BE2C (cell line): Measurements from ENCODE around the gene TBC1D10B.
A peak's percentile ranks its signal among the peaks of the same experiment; 100 is the strongest.
"Not testable (repeated sequence)": the region's sequence is repeated elsewhere in the genome, so short reads cannot be mapped to it uniquely, and the experiment has no call there.

Experiments
- DNase-seq: peaks from one replicate; pipeline ENCODE4 v3.0.0-alpha.2; 2020
- H3K27me3 ChIP-seq: fragments of 250-450 bp; sonication (Bioruptor Pico); 2 replicates; pipeline ENCODE4 v1.5.1; 2020; ENCODE audit warnings: mild to moderate bottlenecking
- H3K36me3 ChIP-seq: fragments of 250-450 bp; sonication (Bioruptor Pico); 2 replicates; pipeline ENCODE4 v1.5.1; 2020; ENCODE audit warnings: mild to moderate bottlenecking
- H3K4me1 ChIP-seq: fragments of 250-450 bp; sonication (Bioruptor Pico); 2 replicates; pipeline ENCODE4 v1.5.1; 2020
- H3K4me3 ChIP-seq: 2 replicates; pipeline ENCODE4 v1.5.1; 2011; ENCODE audit warnings: low read depth, low read length
- H3K9me3 ChIP-seq: fragments of 250-450 bp; sonication (Bioruptor Pico); 2 replicates; pipeline ENCODE4 v1.5.1; 2020
- TF ChIP-seq, protein P1 (sequence below): IDR thresholded peaks from 2 replicates; pipeline ENCODE4 v1.5.1; 2012; ENCODE audit warnings: mild to moderate bottlenecking, low read depth, low read length

Gene TBC1D10B

DNA sequence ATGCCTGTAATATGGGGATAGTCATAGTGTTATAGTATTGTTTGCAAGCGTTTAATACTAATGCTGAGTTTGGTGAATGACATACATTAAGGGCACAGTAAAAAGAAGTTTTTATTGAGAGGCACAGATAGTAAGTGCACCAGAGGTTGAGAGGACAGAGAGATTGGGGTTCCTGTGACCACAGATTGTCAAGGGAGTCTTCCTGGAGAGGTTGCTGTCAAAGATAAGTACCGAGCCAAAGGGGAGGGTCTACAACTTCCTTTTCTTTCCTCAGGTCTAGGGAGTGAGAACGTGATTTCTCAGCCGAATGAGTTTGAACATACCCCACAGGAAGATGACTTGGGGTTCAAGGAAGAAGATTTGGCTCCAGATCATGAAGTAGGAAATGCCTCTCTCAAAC, 26.8 kb upstream of the TBC1D10B start:
- Histone ChIP-seq H3K4me1 (peaks cover 12% of the 10 kb centered on the region), H3K4me3 (no peak overlapping the region), H3K36me3 (peaks cover 25% of the 10 kb centered on the region), H3K27me3 (no peaks in the 10 kb centered on the region), H3K9me3 (no peaks in the 10 kb centered on the region)
- TF ChIP-seq, protein P1, sequence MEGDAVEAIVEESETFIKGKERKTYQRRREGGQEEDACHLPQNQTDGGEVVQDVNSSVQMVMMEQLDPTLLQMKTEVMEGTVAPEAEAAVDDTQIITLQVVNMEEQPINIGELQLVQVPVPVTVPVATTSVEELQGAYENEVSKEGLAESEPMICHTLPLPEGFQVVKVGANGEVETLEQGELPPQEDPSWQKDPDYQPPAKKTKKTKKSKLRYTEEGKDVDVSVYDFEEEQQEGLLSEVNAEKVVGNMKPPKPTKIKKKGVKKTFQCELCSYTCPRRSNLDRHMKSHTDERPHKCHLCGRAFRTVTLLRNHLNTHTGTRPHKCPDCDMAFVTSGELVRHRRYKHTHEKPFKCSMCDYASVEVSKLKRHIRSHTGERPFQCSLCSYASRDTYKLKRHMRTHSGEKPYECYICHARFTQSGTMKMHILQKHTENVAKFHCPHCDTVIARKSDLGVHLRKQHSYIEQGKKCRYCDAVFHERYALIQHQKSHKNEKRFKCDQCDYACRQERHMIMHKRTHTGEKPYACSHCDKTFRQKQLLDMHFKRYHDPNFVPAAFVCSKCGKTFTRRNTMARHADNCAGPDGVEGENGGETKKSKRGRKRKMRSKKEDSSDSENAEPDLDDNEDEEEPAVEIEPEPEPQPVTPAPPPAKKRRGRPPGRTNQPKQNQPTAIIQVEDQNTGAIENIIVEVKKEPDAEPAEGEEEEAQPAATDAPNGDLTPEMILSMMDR, result no peak
- no peak for DNase-seq

DNA sequence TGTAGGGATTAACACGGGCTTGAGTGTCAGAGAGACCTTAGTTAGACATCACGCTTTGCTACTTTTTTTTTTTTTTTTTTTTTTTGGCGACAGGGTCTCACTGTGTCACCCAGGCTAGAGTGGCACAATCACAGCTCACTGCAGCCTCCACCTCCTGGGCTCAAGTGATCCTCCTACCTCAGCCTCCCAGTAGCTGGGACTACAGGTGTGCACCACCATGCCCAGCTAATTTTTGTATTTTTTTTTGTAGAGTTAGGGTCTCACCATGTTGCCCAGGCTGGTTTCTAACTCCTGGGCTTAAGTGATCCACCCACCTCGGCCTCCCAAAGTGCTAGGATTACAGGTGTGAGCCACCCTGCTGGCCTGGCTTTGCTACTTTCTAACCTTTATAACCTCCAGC, 26.3 kb upstream of the TBC1D10B start:
- peak overlapping the region; percentile 90 for H3K4me3 ChIP-seq
- H3K36me3 ChIP-seq, result peaks cover 25% of the 10 kb centered on the region
- DNase-seq, H3K9me3 ChIP-seq, H3K27me3 ChIP-seq: not testable (repeated sequence)
- peaks cover 12% of the 10 kb centered on the region for H3K4me1 ChIP-seq

DNA sequence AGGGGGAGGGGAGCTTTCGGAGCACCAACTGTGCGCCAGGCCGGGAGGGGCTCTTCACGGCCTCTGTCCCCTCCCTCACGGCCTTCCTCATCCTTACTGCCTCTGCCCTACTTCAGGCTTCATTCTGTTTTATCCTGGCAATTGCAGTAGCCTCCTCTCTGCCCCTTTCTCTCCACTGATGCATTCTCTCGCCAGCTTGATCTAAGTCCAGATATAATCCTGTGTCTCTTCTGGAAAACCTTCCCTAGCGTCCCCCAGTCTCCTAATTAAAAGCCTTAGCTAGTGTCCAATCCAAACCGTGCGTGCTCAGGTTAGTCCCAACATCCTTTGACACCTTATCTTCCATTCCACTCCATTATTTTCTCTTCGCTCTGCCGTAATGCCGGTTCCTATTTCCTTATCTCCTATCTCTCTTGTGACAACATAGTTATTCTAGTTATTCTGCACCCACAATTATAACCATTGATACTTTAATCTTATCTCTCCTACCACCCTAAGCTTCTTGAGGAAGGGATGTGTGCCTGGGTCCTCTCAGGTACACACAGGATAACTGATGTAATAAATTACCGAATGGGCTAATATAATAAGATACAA, 25.8 kb upstream of the TBC1D10B start:
- Histone ChIP-seq H3K27me3 (no peaks in the 10 kb centered on the region), H3K9me3 (no peaks in the 10 kb centered on the region), H3K4me3 (peak overlapping the region; percentile 90), H3K4me1 (peaks cover 12% of the 10 kb centered on the region), H3K36me3 (peaks cover 25% of the 10 kb centered on the region)
- DNase-seq, result no peak
- TF ChIP-seq, protein P1, result no peak

DNA sequence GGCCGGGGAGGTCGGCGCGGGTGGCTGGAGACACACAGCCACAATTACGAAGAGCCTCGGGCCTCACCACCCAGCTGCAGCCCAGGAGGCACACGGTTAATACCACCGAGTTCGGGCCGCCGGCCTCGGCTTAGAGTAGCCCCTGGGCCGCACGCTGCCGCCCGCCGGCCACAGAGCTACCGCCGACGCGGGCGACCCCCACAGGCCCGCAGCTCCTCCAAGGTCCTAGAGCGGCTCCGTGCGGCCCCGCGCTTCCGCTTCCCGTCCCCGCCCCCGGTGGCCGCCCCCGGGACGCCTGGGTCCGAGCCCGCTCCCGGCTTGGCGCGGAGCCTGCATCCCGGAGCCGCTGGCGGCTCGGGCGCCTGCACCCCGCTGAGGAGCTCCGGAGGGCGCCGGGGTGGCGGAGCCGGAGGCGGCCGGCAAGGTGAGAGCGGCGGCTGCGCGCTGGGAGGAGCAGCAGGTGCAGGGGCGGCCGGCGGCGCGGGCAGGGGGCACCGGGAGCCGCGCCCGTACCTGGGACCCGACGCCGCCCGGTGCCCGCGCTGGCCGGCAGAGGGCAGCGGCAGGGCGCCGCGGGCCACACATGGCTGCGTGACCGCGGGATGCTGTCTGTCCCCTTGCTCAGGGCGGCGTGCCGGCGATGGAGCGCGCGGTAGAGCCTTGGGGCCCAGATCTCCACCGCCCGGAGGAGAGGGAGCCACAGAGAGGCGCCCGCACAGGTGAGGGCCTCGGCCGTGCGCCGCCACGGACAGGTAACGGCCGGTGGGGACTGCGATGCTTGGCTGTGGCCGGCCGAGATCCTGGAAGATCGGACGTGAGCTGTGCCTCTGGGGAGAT, 25.1 kb upstream of the TBC1D10B start, which contains the start of gene ZNF48:
Gene ZNF48, plus strand, starts transcription at position 266 of the 837 bp plus-strand sequence. Its CDS starts 375 bp downstream, at position 641.
- peak within 1 kb of the TSS; percentile 90 for H3K4me3 ChIP-seq
- TF ChIP-seq, protein P1, result peak; percentile 11; the same call in 1 of the 2 replicates
- peaks cover 25% of the 10 kb centered on the region for H3K36me3 ChIP-seq
- H3K27me3 ChIP-seq, result no peaks in the 10 kb centered on the region
- no peaks in the 10 kb centered on the region for H3K9me3 ChIP-seq
- peaks cover 12% of the 10 kb centered on the region for H3K4me1 ChIP-seq
- peak; percentile 92 for DNase-seq

DNA sequence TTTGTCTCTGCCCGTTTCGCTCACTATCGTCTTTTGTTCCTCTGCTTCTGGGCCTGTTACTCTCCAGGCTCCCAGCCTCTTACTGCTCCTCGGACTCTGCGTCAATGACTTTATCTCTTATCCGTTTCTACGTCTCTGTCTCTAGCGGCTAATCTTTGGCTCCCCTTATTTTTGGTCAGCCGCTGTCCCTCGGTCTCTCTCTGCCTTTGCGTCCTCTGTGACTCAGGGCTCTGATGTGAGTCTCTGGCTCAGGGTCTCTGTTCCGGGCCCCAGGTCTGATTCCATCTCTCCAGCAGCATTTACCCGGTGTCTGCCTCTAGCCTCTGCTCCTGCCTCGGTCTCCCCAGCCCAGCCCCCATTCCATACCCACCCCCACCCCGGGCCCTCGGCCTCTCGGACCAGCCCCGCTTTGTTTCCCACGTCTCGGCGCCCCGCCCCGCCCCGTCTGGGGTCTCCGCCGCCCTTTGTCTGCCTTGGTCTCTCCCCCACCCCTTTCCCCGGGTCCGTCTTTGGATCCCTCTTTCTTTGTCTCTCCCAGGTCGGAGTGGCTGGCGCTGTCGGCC, 24.4 kb upstream of the TBC1D10B start:
- Histone ChIP-seq H3K36me3 (peaks cover 25% of the 10 kb centered on the region), H3K4me3 (peak overlapping the region; percentile 90), H3K4me1 (peaks cover 12% of the 10 kb centered on the region), H3K27me3 (no peaks in the 10 kb centered on the region), H3K9me3 (no peaks in the 10 kb centered on the region)
- TF ChIP-seq, protein P1, result no peak
- no peak for DNase-seq

DNA sequence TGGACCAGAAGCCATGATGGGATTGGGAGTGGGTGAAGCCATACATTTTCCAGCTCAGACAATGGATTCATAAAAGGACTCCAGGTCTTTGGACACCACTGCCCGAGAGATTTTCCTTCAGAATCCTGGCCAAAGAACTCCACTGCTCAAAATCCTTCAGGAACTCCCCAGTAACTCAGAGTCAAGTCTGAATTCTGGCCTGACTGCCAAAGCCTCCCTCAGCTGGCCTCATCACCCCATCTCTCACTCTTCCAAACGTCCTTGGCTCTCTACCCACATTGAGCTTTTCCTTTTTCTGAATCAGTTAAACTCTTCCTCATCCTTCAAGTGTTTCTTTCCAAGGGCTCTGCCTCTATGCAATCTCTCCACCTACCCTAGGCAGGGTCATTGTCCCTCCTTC, 13.2 kb upstream of the TBC1D10B start:
- H3K4me3 ChIP-seq, result no peak overlapping the region
- no peaks in the 10 kb centered on the region for H3K27me3 ChIP-seq
- H3K9me3 ChIP-seq, result no peaks in the 10 kb centered on the region
- H3K36me3 ChIP-seq, result no peaks in the 10 kb centered on the region
- peaks cover 5% of the 10 kb centered on the region; the same call in 1 of the 2 replicates for H3K4me1 ChIP-seq
- TF ChIP-seq, protein P1, result no peak
- DNase-seq, result no peak
